ENCODE data around the gene AMH.

The AMH gene

GRCh38 chr19:2249880-2250765 is 1.0 kb downstream of the AMH start:
- DNase-seq (ENCODE audit: low spot score): no peak

- no peak for DNase-seq (ENCODE audit: low spot score)
Measured at GRCh38 chr19:2250766-2251105, 1.6 kb downstream of the AMH start.

- DNase-seq (ENCODE audit: low spot score): no peak
Measured at GRCh38 chr19:2251106-2252054, 2.3 kb downstream of the AMH start.

GRCh38 chr19:2252055-2252796 is 3.1 kb downstream of the AMH start:
- no peak for DNase-seq (ENCODE audit: low spot score)

- no peak for DNase-seq (ENCODE audit: low spot score)
Measured at GRCh38 chr19:2252797-2253105, 3.6 kb downstream of the AMH start.

- DNase-seq (ENCODE audit: low spot score): no peak
Measured at GRCh38 chr19:2253106-2254063, 4.3 kb downstream of the AMH start.

- DNase-seq (ENCODE audit: low spot score): no peak
Measured at GRCh38 chr19:2254064-2254872, 5.1 kb downstream of the AMH start.

GRCh38 chr19:2255112-2255845 is 6.2 kb downstream of the AMH start:
- DNase-seq (ENCODE audit: low spot score): no peak

- DNase-seq (ENCODE audit: low spot score): no peak
Measured at GRCh38 chr19:2255982-2256685, 7.0 kb downstream of the AMH start, which contains the start of gene JSRP1. TSS of gene JSRP1 (minus strand) at chr19:2256417. CDS start at chr19:2255314, 1,103 bp downstream.

GRCh38 chr19:2259336-2259735 is 10.2 kb downstream of the AMH start:
- DNase-seq (ENCODE audit: low spot score): no peak

GRCh38 chr19:2260341-2260805 is 11.2 kb downstream of the AMH start:
- no peak for DNase-seq (ENCODE audit: low spot score)

- no peak for DNase-seq (ENCODE audit: low spot score)
Measured at GRCh38 chr19:2261438-2262172, 12.5 kb downstream of the AMH start.

GRCh38 chr19:2266183-2266993 is 17.3 kb downstream of the AMH start:
- DNase-seq (ENCODE audit: low spot score): no peak

GRCh38 chr19:2268480-2268830 is 19.3 kb downstream of the AMH start:
- DNase-seq (ENCODE audit: low spot score): no peak

- DNase-seq (ENCODE audit: low spot score): no peak
Measured at GRCh38 chr19:2268861-2269243, 19.7 kb downstream of the AMH start.

- peak; percentile 96 for DNase-seq (ENCODE audit: low spot score)
Measured at GRCh38 chr19:2269244-2270156, 20.4 kb downstream of the AMH start.

GRCh38 chr19:2270157-2270422 is 21.0 kb downstream of the AMH start:
- DNase-seq (ENCODE audit: low spot score): no peak
